HG03045 (cell line): ENCODE data around the gene PCDHA1.
"Not testable (repeated sequence)": the region's sequence is repeated elsewhere in the genome, so short reads cannot be mapped to it uniquely, and the experiment has no call there.

ENCODE experiments used
- ATAC-seq: cut with Tn5 transposase; IDR thresholded peaks from one replicate; pipeline ENCODE4 v1.9.1; 2021; ENCODE audit warnings: mild to moderate bottlenecking, moderate library complexity; ENCODE audit not compliant: unreplicated experiment

Gene PCDHA1

GRCh38 chr5:140849831-140850634 is 64.1 kb downstream of the PCDHA1 start:
- ATAC-seq: not testable (repeated sequence)

GRCh38 chr5:140855772-140856674 is 70.1 kb downstream of the PCDHA1 start, which contains the start of gene PCDHA10:
Gene PCDHA10 (plus strand): TSS chr5:140855897. CDS start chr5:140856049, 152 bp downstream.
- no peak for ATAC-seq

GRCh38 chr5:140857177-140857986 is 71.4 kb downstream of the PCDHA1 start:
- ATAC-seq: no peak

- ATAC-seq: no peak
Observed at GRCh38 chr5:140857987-140858240, 72.0 kb downstream of the PCDHA1 start.

- no peak for ATAC-seq
Observed at GRCh38 chr5:140862441-140863295, 76.7 kb downstream of the PCDHA1 start.

GRCh38 chr5:140868721-140869554 is 83.0 kb downstream of the PCDHA1 start, which contains the start of gene PCDHA11:
Gene PCDHA11 (plus strand): TSS chr5:140868957. CDS start chr5:140869104, 147 bp downstream.
- no peak for ATAC-seq

- ATAC-seq: no peak
Observed at GRCh38 chr5:140869555-140869886, 83.6 kb downstream of the PCDHA1 start.

- ATAC-seq: no peak
Observed at GRCh38 chr5:140870221-140871201, 84.6 kb downstream of the PCDHA1 start.

GRCh38 chr5:140875085-140876065 is 89.4 kb downstream of the PCDHA1 start, which contains the start of gene PCDHA12:
Gene PCDHA12 (plus strand): TSS chr5:140875308. CDS start chr5:140875473, 165 bp downstream.
- ATAC-seq: no peak

GRCh38 chr5:140876541-140877261 is 90.8 kb downstream of the PCDHA1 start:
- ATAC-seq: not testable (repeated sequence)

- ATAC-seq: no peak
Observed at GRCh38 chr5:140877262-140877581, 91.3 kb downstream of the PCDHA1 start.

- ATAC-seq: no peak
Observed at GRCh38 chr5:140881889-140882590, 96.1 kb downstream of the PCDHA1 start, which contains the start of gene PCDHA13. Gene PCDHA13 (plus strand): TSS chr5:140882124. CDS start chr5:140882269, 145 bp downstream.

- no peak for ATAC-seq
Observed at GRCh38 chr5:140882591-140882899, 96.6 kb downstream of the PCDHA1 start.

GRCh38 chr5:140883373-140883772 is 97.4 kb downstream of the PCDHA1 start:
- no peak for ATAC-seq

- no peak for ATAC-seq
Observed at GRCh38 chr5:140883927-140884697, 98.2 kb downstream of the PCDHA1 start.
